ENCODE data around the gene PPT1. TPM values are rescaled to one million over a fixed set of nuclear protein-coding genes. Genes with fewer than 3 reads are reported as not detected.

PPT1 gene
- total and polyA plus RNA-seq, 2 of the 8 experiments (the other 6 are each of a cell fraction or from before 2014, with no cell fraction given), result 77.1 to 150 TPM

DNA sequence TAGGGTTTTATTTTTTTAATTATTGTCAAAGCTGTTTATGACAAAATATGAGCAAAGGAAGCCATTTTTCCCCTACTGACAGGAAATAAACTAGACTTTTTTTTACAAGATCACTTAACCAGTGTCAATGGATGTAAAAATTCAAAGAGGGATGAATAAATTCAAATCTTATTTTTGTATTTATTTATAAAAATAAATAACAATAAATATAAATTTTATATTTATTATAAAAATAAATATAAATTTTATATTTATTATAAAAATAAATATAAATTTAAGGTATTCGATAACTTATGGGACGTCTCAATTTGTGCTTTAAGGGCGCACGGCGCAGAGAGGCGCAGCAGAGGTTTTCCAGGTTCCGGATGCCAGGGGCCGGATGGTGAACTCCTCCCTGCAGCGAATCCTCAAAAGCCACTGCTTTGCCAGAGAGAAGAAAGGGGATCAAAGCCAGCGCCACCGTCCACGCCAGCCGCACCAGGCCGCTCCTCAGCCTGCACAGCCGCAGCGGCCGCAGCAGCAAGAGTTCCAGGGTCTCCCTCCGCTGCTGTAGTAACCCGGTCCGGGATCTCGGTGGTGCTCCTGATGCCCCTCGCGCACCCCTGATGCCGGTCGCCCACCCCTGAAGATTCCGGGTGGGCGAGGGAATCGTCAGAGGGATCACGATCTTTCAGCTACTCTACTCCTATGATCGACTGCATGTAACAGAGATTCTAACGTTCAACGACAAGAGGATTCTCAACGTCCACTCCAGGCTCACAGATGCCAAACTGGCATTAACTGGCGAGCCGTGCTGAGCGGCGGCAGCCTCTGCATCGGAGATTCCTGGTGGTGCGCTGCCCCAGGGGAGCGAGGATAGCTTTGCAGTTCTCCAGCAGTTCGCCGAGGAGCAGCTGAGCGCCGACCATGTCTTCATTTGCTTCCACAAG lies 35.6 kb upstream of the PPT1 start:
- H2BK5ac ChIP-seq (ENCODE audit: low read depth, low read length), result no peak overlapping the region
- H3K4me3 ChIP-seq (ENCODE audit: extremely low read depth in 1 of 4, insufficient read depth in 2 of 4, low read depth in 3 of 4, low read length in 4 of 4), result no peak overlapping the region
- H4K20me1 ChIP-seq (replicated peaks in 1 of 2; ENCODE audit: control insufficient read depth in 1 of 2, insufficient read depth in 2 of 2, low read length in 2 of 2), result peaks cover 0 to 1% of the 10 kb centered on the region in 2 experiments
- H3K9me3 ChIP-seq (ENCODE audit: insufficient read depth in 2 of 2, low read depth in 1 of 2, low read length in 1 of 2), result no peaks in the 10 kb centered on the region
- WGBS, 2 experiments (ENCODE audit: extremely low coverage in 1 of 2, insufficient coverage in 1 of 2, insufficient read length in 1 of 2, insufficient replicate concordance in 2 of 2, low coverage in 1 of 2, low lambda C conversion rate in 2 of 2, missing lambda C conversion rate in 1 of 2), result 95% methylated on average over 43 of the region's 44 CpGs; no CpG with 5 or more reads in 1 of the 2 experiments
- no peak overlapping the region for H3K4ac ChIP-seq (replicated peaks; ENCODE audit: insufficient read length, low read depth, low read length)
- no peaks in the 10 kb centered on the region for H3K27me3 ChIP-seq (replicated peaks in 1 of 4; ENCODE audit: control insufficient read depth in 3 of 4, extremely low read depth in 1 of 4, insufficient read depth in 3 of 4, low read length in 3 of 4)
- H4K5ac ChIP-seq (ENCODE audit: insufficient read length, low read depth, low read length), result no peak overlapping the region
- H3K56ac ChIP-seq (replicated peaks; ENCODE audit: insufficient read length, low read depth, low read length), result no peak overlapping the region
- TF ChIP-seq, protein P1, sequence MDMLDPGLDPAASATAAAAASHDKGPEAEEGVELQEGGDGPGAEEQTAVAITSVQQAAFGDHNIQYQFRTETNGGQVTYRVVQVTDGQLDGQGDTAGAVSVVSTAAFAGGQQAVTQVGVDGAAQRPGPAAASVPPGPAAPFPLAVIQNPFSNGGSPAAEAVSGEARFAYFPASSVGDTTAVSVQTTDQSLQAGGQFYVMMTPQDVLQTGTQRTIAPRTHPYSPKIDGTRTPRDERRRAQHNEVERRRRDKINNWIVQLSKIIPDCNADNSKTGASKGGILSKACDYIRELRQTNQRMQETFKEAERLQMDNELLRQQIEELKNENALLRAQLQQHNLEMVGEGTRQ (IDR thresholded peaks at IDR 0.05; ENCODE audit: low read length), result no peak
- no peak for TF ChIP-seq CBX8 (IDR thresholded peaks at IDR 0.05; ENCODE audit: borderline replicate concordance, low read depth, low read length)
- no peak overlapping the region for H2BK120ac ChIP-seq (replicated peaks; ENCODE audit: low read depth, low read length)
- DNase-seq (ENCODE audit: low read depth in 1 of 2, low spot score in 2 of 2) (no peak), FAIRE-seq (no peak)
- H3K79me2 ChIP-seq (ENCODE audit: control insufficient read depth in 1 of 2, insufficient read depth in 2 of 2, low read length in 2 of 2), result no peaks in the 10 kb centered on the region
- no peaks in the 10 kb centered on the region for H3K79me1 ChIP-seq (ENCODE audit: low read depth, low read length)
- no peak overlapping the region for H2BK20ac ChIP-seq (ENCODE audit: low read length)
- H3K4me1 ChIP-seq (replicated peaks in 1 of 4; ENCODE audit: control insufficient read depth in 3 of 4, insufficient read depth in 4 of 4, low read length in 3 of 4), result no peaks in the 10 kb centered on the region; a peak in 1 of 7 replicates
- no peak overlapping the region for H3K9ac ChIP-seq (replicated peaks in 1 of 4; ENCODE audit: extremely low read depth in 1 of 4, low read depth in 3 of 4, low read length in 3 of 4)
- 0 out of 2 replicates have a peak overlapping the region, but pooled peaks have one; percentile 95 for H2BK15ac ChIP-seq (ENCODE audit: low read length)
- H3K27ac ChIP-seq (ENCODE audit: low read depth, low read length), result no peak overlapping the region
- no peak overlapping the region for H3K18ac ChIP-seq (ENCODE audit: extremely low read depth, low read length)
- H4K8ac ChIP-seq (ENCODE audit: extremely low read depth, insufficient read depth, low read length), result no peak overlapping the region
- no peak overlapping the region for H3K14ac ChIP-seq (ENCODE audit: insufficient read length)
- H4K91ac ChIP-seq (replicated peaks; ENCODE audit: insufficient read length, low read length), result no peak overlapping the region
- no peak overlapping the region for H2AK5ac ChIP-seq (ENCODE audit: low read depth, low read length)
- no peak overlapping the region for H3K23ac ChIP-seq (ENCODE audit: insufficient read length)
- H3K4me2 ChIP-seq (ENCODE audit: insufficient read depth in 1 of 2, low read depth in 2 of 2, low read length in 2 of 2), result no peak overlapping the region
- H2AFZ ChIP-seq (ENCODE audit: low read length), result peak overlapping the region; percentile 62; the same call in 1 of the 2 replicates
- POLR2A ChIA-PET (ENCODE audit: partially characterized antibody), result interaction anchor here (1.1 kb wide), 1 partner anchor 32 kb away, joined by 3 read pairs; no protein-coding TSS in a partner anchor
- no peaks in the 10 kb centered on the region for H3K36me3 ChIP-seq (ENCODE audit: control insufficient read depth in 2 of 4, insufficient read depth in 4 of 4, low read length in 3 of 4)
- H3K23me2 ChIP-seq (ENCODE audit: low read depth, low read length), result no peaks in the 10 kb centered on the region
- no peak overlapping the region for H2BK12ac ChIP-seq (ENCODE audit: low read depth, low read length)
- CTCF ChIA-PET (ENCODE audit: partially characterized antibody), result interaction anchor here (1.1 to 1.2 kb wide), 2 partner anchors 11 to 20 kb away, joined by 5 read pairs; no protein-coding TSS in a partner anchor

Data from H1 (cell line).